Measurements from ENCODE around the gene C1QTNF7. TPM values are rescaled to one million over a fixed set of nuclear protein-coding genes. Genes with fewer than 3 reads are reported as not detected.

C1QTNF7 gene
- total RNA-seq, 6 donors from 2014 or later = 2.3 to 13.3 (median 7.9) TPM

- Histone ChIP-seq H3K27ac (no peak overlapping the region), H3K4me3 (no peak overlapping the region), H3K36me3 (no peaks in the 10 kb centered on the region), H3K4me1 (peaks cover 0 to 5% (median 0%) of the 10 kb centered on the region in 4 donors), H3K9me3 (no peaks in the 10 kb centered on the region), H3K27me3 (no peaks in the 10 kb centered on the region)
- no peak for TF ChIP-seq CTCF (IDR thresholded peaks at IDR 0.05)
- TF ChIP-seq POLR2A (IDR thresholded peaks at IDR 0.05) = no peak
- TF ChIP-seq POLR2AphosphoS5 (IDR thresholded peaks at IDR 0.05) = no peak
- TF ChIP-seq EP300 (IDR thresholded peaks at IDR 0.05) = no peak
- ATAC-seq (ENCODE audit: low FRiP score in 2 of 2) = no peak
- no peak for DNase-seq
- 73% methylated on average over 7 to 8 of the region's 8 CpGs for WGBS, 2 donors
These were observed 35.6 kb upstream of the C1QTNF7 start for GRCh38 chr4:15392053-15392805.

DNA sequence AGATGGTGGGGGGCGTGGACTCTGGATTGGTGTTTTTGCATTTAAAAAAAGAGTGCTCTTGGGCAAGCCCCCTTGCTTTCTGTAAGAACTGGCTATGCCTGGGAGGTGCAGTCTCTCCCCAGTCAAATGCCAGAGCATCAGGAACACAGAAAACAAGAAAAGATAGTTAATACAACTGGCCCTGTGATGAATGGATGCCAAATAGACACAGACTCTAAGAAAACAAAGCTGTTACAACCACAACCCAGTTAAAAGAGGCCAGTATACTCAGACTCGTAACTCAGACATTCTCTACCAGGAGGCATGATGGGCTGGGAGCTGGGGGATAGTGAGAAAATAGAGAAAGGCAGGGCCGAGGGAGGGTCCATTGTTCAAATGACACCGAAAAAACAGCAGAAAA lies 32.5 kb upstream of the C1QTNF7 start:
- Histone ChIP-seq H3K27ac (no peak overlapping the region), H3K4me3 (no peak overlapping the region), H3K36me3 (no peaks in the 10 kb centered on the region), H3K27me3 (no peaks in the 10 kb centered on the region), H3K4me1 (peaks cover under 1 to 16% (median 9%) of the 10 kb centered on the region in 4 donors), H3K9me3 (no peaks in the 10 kb centered on the region)
- no peak for ATAC-seq (ENCODE audit: low FRiP score in 2 of 2)
- WGBS, 2 donors = 92 to 93% methylated on average over 4 of the region's 4 CpGs
- DNase-seq = no peak
- TF ChIP-seq POLR2AphosphoS5 (IDR thresholded peaks at IDR 0.05) = no peak
- no peak for TF ChIP-seq EP300 (IDR thresholded peaks at IDR 0.05)
- TF ChIP-seq CTCF (IDR thresholded peaks at IDR 0.05) = no peak
- TF ChIP-seq POLR2A (IDR thresholded peaks at IDR 0.05) = no peak

DNA sequence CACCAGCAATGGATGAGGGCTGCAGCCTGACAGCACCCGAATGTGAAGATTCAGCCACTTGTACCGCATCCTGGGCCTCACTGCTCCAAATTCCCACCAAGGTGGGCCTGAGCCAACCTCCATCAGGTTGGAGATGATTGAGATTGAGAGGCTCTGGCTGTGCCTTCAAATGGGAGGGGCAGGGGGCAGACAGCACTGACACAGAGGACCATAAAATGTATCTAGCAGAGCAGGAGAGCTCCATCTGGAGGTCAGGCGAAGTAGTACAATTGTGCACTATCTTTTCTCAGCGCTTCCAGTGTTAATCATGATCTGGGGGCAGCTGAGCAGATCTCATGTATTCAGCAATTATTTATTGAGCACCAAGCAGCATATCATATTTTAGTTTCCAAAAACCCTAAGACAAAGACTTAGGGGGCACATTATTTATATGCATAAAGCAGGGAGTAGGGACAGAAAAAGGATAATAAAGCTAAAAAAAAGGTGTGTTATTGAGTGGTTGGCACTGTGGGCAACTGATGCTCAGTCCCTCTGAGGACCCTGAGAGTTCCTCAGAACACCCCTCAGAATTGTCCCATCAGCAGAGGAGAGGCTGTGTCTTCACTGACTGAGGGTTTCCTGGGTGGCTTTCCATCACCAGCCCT lies 31.6 kb upstream of the C1QTNF7 start:
- H3K36me3 ChIP-seq = no peaks in the 10 kb centered on the region
- no peaks in the 10 kb centered on the region for H3K27me3 ChIP-seq
- TF ChIP-seq EP300 (IDR thresholded peaks at IDR 0.05) = no peak
- TF ChIP-seq POLR2AphosphoS5 (IDR thresholded peaks at IDR 0.05) = no peak
- no peak for TF ChIP-seq POLR2A (IDR thresholded peaks at IDR 0.05)
- TF ChIP-seq CTCF (IDR thresholded peaks at IDR 0.05) = peak; percentile 48 to 64 (median 55)
- no peak overlapping the region for H3K27ac ChIP-seq
- no peaks in the 10 kb centered on the region for H3K9me3 ChIP-seq
- H3K4me1 ChIP-seq = peaks cover 9 to 25% (median 19%) of the 10 kb centered on the region in 4 donors
- DNase-seq (no peak), ATAC-seq (ENCODE audit: low FRiP score in 2 of 2) (peak; percentile 47 to 61)
- 18 to 61% methylated on average over 2 to 4 of the region's 4 CpGs for whole genome bisulfite sequencing, 2 donors
- no peak overlapping the region for H3K4me3 ChIP-seq

DNA sequence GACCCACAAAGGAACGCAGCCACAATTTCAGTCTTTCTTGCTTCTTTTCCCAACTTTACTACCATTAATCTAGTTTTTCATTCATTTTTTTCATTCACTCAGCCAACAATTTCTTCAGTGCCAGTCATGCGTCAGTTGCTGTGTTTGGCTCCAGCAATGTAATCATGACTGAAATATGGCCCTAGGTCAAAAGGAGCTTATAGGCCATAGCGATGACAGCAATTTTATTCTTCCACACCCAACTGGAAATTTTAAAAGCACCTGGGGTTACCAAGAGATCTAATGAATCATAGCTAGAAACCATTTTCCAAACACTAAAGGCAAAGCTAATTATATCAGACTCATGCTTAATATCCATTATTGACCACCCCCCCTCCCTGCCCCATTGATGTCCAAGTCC lies 29.8 kb upstream of the C1QTNF7 start:
- WGBS, 2 donors = 62% methylated on average over 3 of the region's 3 CpGs
- ATAC-seq (ENCODE audit: low FRiP score in 2 of 2) = no peak
- Histone ChIP-seq H3K27ac (no peak overlapping the region), H3K4me1 (peaks cover 18 to 33% (median 30%) of the 10 kb centered on the region in 4 donors), H3K36me3 (no peaks in the 10 kb centered on the region), H3K9me3 (no peaks in the 10 kb centered on the region), H3K27me3 (no peaks in the 10 kb centered on the region), H3K4me3 (no peak overlapping the region)
- TF ChIP-seq EP300 (IDR thresholded peaks at IDR 0.05) (no peak), POLR2AphosphoS5 (IDR thresholded peaks at IDR 0.05) (no peak), POLR2A (IDR thresholded peaks at IDR 0.05) (no peak), CTCF (IDR thresholded peaks at IDR 0.05) (no peak)
- no peak for DNase-seq

All from upper lobe of left lung (tissue), 6 donors.